Right hindlimb (tissue), 1 donor: ENCODE data around the gene LAPTM5.

ENCODE experiments used
- DNase-seq: peaks from one replicate; pipeline ENCODE4 v3.0.0-alpha.2; 2018

LAPTM5 gene

GRCh38 chr1:30712583-30712982 is 45.0 kb downstream of the LAPTM5 start:
- DNase-seq = no peak

DNA sequence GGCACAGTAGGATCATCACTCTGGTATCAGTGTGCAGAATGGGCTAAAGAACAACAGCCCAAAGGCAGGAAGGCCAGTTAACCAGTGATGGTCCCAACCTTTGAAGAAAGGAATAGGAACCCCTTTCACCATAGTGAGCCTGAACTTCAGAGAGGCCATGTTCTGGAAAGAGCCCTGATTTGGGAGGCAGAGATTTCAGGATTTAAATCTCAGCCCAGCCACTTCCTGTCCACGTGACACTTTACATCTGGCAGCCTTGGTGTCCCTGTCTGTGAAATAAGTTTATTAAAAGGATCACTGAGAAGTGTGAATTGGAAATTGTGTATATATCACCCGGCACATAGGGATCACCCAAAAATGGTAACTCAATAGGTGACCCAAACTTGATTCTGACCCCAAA is 47.2 kb downstream of the LAPTM5 start:
- DNase-seq = no peak

DNA sequence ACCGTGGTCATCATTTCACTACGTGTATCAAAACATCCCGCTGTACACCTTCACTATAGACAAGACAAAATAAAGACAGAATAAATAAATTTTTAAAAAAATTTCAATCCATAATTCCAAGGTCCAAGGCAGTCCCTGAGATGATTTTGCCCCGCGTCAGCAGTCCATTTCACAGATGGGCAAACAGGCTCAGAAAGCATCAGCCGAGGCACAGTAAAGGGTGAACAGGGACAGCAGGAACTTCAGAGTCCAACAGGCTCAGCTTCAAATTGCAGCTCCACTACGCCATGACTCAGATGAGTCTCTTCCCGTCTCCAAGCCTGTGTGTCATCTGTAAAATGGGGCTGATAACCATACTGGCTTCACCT is 49.2 kb downstream of the LAPTM5 start:
- DNase-seq = no peak

DNA sequence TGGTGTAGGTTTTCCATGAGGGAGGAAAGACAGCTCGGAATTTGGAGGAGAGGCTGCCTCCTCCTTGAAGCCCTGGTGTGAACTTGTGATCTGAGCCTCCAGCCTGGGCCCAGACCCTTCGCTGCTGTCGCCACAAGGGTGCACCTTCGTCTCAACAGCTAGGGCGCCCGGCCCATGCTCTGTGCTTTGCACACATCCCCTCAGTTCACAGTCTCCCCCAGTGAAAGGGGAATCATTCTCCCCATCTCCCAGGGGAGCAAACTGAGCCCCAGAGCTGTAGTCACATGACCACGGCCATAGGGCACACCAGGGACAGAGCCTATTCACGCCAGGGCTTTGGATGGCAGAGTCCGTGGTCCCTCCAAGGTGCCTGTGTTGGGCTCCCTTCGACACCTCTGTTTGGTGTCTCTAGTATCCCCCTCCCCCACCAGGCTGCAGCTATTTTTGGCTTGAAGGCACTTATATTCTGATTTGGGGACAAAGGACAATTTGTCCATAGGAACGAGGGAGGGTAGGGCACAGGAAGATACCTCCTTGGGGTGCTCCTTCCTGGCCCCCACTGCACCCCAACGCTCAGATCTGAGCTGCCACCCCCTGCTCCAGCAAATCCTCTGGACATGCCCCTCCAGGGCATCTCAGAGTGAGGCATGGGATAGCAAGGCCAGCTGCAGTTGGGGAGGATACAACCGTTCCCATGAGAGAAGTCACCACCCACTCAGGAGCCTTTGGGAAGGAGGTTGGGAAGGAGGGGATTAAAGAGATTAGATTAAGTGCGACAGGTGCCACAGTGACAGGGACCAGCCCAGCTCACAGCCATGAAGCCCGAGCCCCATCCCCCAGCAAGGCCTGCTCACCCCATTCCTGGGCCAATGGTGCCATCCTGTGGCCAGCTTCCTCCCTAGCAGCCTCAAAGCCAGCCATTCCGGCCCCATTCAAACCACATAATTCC is 49.9 kb downstream of the LAPTM5 start:
- DNase-seq = peak; percentile 87

DNA sequence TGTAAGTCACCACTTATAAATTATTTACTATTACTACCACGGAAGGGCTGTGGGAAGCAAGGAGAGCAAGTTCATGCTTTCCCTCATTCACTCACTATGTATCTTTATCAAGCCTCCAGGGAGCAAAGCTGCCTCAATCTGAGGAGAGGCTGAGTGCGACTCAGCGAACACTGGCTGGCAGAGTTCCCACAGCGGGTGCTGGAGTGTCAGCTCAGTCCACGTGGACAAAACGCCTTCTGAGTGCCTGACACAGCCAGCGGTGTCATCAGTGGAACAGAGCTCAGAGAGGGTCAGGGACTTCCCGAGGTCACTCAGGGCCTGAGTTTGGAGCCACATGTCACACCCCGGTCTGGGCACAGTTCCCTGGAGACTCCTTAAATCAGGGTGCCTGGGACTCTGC is 51.0 kb downstream of the LAPTM5 start:
- DNase-seq = no peak

- DNase-seq = no peak
Measured at GRCh38 chr1:30705698-30706097, 51.9 kb downstream of the LAPTM5 start.

DNA sequence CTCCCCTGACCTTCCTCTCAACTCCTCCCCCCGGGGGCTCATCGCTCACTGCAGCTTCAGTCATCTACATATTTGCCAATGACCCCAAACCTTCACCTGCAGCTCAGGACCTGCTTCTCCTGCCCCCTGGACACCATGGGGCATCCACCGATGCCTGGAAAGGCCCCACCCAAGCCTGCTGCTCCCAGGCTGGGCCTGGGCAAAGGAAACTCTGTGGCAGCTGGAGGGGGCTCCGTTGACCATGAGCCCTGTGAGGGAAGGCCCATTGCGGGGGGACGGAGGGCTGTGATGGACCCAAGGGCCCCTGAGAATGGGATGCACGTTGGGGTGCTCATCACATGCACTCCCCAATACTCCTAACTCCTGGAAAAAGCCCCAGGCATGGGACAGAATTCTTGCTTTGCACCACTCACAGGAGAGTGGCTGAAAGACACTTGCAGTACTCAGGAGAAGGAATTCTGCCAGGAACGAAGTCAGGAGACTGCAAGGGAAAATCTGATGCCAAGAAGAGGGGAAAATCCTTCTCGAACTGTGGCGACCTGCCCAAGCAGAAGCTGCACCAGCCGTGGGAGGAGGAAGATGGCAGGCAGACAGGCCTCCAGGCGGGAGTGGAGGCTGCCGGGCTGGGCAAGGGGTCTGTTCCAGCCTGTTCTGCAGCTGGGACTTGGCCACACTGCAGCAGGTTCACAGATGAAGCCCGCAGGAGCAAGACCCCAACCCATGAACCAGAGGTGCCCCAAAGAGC is 52.6 kb downstream of the LAPTM5 start:
- DNase-seq = peak; percentile 70

- no peak for DNase-seq
Measured at GRCh38 chr1:30704271-30704670, 53.3 kb downstream of the LAPTM5 start.

GRCh38 chr1:30702823-30703222 is 54.8 kb downstream of the LAPTM5 start:
- DNase-seq = no peak

GRCh38 chr1:30701258-30701633 is 56.3 kb downstream of the LAPTM5 start:
- DNase-seq = no peak

GRCh38 chr1:30700528-30701257 is 56.9 kb downstream of the LAPTM5 start:
- DNase-seq = no peak

- DNase-seq = no peak
Measured at GRCh38 chr1:30699762-30700161, 57.8 kb downstream of the LAPTM5 start.

- peak; percentile 61 for DNase-seq
Measured at GRCh38 chr1:30698401-30698981, 59.1 kb downstream of the LAPTM5 start.

DNA sequence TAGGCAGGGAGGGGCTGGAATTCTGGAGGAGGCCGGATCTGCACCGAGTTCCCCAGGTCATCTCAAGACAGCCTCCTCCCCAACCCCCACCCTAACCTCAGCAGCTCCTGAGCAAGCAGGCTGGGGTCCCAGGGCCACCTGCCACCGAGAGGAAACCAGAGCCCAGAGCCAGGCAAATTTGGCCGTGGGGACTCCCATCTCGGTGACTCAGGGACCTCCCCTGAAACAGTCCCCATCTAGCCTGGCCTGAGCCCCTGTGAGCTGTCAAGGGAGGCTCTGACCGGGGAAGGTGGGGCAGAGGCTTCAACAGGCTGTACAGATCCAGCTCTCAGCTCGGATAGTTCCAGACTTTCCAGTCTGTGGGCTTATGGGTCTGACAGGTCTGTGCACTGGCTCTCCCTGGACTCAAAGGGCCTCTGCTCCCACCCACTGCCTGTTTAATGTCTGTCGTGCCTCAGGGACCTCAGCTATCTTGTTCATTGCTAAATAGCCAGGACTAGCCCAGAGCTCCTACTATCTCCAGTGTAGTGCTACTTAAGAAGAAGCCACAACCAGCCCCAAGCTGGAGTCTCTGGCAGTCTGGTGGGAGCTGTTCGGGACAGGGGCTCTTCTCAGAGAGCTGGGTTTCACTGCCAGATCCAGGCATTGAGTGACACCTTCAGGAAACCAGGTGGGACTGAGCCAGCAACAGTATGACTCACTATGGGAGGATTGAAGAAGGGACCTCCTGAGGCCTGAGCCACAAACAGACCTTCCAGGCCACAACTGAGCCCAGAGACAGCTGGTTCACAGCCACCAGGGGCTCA is 59.8 kb downstream of the LAPTM5 start:
- peak; percentile 25 for DNase-seq

DNA sequence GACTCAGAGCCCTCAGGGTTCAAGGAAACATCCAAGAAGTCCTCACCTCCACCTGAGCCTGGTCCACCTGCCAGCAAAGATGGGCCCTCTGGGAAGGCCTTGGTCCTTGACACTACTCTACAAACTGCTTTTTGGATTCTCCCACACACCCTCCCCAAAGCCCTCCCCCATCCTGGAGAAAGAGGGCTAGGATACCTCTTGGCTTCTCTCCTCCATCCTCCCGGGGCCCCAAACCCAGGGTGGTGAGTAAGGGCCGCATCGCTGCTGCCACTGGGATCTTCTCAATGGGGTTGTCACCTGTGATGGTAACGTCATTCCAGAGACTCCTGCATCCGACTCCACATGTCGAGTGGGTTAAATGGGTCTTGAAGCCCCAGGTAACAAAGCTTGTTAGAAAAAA is 60.7 kb downstream of the LAPTM5 start:
- peak; percentile 9 for DNase-seq

- DNase-seq = peak; percentile 78
Measured at GRCh38 chr1:30695439-30695841, 62.1 kb downstream of the LAPTM5 start.

DNA sequence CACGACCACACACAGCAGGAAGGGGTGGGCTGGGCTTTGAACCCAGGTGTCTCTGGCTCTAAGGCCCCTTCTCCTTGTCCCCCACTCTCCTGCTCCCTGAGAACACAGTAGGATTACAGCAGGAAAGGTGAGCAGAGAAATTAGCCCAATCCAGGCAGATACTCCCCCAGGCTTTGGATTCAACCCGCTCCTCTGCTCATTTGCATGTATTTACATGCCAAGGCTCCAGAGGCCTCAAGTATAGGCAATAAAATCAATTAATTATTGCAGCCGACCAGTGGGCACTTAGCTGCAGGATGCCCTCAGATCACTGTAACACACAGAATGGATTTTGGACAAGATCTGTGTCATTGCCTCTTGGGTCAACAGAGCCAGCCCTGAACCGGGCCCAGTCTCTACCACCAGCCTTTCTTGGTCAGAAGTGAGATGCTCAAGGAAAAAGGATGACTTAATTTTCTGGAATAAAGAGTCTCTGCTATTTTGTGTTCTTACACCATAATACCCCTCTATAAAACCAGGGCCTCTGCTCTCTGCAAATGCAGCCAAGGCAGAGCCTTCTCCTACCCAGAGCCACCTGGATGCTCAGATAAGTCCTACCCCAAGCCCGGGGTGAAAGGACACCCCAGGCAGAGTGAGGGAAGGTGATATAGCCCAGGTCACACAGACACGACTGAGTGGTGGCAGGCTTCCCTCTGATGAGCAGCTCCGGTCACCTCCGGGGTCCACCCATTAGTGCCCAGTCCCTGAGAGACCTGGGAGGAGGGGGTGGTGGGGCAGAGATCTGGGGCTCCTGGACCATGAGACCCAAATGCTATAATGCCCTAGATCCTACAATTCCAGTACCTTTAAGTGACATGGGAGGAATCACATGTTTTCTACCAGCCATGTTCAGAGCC is 63.0 kb downstream of the LAPTM5 start:
- peak; percentile 15 for DNase-seq

DNA sequence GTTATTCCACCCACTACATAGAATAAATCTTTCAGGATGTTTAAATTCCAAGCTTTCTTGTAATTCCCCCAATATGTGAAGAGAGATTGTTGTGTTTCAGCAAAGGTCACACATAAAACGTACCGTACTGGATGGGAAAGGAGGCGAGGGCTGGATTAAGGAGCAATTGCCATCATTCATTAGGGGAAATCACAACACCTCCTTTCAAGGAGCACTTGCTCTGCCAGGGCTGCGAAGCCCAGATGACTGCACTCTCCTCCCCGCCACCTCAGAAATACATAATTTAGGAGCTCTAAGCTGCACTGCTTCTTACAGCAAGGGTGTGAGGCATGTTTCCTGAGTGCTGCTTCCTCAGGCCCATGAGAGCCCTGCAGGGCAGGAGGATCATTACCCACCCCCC is 63.8 kb downstream of the LAPTM5 start:
- peak; percentile 13 for DNase-seq

GRCh38 chr1:30693366-30693765 is 64.2 kb downstream of the LAPTM5 start:
- DNase-seq = peak; percentile 9

DNA sequence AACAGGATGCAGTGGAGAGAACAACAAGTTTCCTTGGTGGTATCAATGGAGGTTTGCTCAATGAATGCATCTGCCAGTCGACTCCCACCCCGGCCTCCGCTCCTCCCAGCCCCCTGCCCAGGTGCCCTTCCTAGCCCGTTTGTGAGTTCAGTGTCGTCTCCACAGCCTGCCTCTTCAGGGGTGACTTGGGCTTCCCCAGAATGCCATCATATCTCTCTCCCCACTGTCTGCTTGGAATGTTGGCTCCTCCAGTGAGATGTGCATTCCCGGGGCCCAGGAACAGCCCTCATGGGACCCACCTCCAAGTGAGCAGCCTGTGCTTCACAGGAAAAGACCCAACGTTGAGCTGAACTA is 64.6 kb downstream of the LAPTM5 start:
- peak; percentile 1 for DNase-seq
